ENCODE measurements around the gene KRIT1.
"Not testable (repeated sequence)": the region's sequence is repeated elsewhere in the genome, so short reads cannot be mapped to it uniquely, and the experiment has no call there.

Gene KRIT1

DNA sequence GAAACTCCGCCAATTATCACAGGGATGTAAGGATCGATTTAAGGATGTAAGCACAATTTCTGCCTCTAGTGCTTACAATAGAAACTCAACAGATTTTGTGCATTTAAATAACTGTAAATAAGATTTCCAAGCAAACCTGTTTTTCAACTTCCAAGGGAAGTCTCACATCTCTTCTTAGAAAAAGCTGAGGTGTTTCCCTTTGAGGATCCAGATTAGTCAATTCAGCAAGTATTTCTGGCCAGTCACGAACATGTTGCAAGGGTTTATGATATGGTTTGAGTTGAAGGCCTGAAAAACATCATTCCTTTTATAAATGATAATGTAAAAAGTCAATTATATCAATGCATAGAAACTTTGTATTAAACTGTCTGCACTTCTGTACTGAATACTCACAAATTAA lies 23.9 kb downstream of the KRIT1 start:
- TF ChIP-seq ZNF274 (IDR thresholded peaks at IDR 0.05; ENCODE audit: low read depth, low read length) = no peak
- H3K4me3 ChIP-seq (ENCODE audit: low read length) = no peak overlapping the region

- TF ChIP-seq ZNF274 (IDR thresholded peaks at IDR 0.05; ENCODE audit: low read depth, low read length) = no peak
- H3K4me3 ChIP-seq (ENCODE audit: low read length) = no peak overlapping the region
These were observed 39.0 kb downstream of the KRIT1 start for GRCh38 chr7:92206672-92207071.

GRCh38 chr7:92205987-92206386 lies 39.7 kb downstream of the KRIT1 start:
- TF ChIP-seq ZNF274 (IDR thresholded peaks at IDR 0.05; ENCODE audit: low read depth, low read length) = no peak
- no peak overlapping the region for H3K4me3 ChIP-seq (ENCODE audit: low read length)

- H3K4me3 ChIP-seq (ENCODE audit: low read length) = no peak overlapping the region
- no peak for TF ChIP-seq ZNF274 (IDR thresholded peaks at IDR 0.05; ENCODE audit: low read depth, low read length)
These were observed 44.9 kb downstream of the KRIT1 start for GRCh38 chr7:92200791-92201190.

GRCh38 chr7:92192326-92192725 lies 53.4 kb downstream of the KRIT1 start:
- no peak for TF ChIP-seq ZNF274 (IDR thresholded peaks at IDR 0.05; ENCODE audit: low read depth, low read length)
- H3K4me3 ChIP-seq (ENCODE audit: low read length) = no peak overlapping the region

DNA sequence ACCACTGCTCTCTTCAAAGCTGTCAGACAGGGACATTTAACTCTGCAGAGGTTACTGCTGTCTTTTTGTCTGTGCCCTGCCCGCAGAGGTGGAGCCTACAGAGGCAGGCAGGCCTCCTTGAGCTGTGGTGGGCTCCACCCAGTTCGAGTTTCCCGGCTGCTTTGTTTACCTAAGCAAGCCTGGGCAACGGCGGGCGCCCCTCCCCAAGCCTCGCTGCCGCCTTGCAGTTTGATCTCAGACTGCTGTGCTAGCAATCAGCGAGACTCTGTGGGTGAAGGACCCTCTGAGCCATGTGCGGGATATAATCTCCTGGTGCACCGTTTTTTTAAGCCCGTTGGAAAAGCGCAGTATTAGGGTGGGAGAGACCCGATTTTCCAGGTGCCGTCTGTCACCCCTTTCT lies 56.5 kb downstream of the KRIT1 start:
- H3K4me3 ChIP-seq (ENCODE audit: low read length) = not testable (repeated sequence)

- not testable (repeated sequence) for H3K4me3 ChIP-seq (ENCODE audit: low read length)
These were observed 61.4 kb downstream of the KRIT1 start for GRCh38 chr7:92184294-92184693.

DNA sequence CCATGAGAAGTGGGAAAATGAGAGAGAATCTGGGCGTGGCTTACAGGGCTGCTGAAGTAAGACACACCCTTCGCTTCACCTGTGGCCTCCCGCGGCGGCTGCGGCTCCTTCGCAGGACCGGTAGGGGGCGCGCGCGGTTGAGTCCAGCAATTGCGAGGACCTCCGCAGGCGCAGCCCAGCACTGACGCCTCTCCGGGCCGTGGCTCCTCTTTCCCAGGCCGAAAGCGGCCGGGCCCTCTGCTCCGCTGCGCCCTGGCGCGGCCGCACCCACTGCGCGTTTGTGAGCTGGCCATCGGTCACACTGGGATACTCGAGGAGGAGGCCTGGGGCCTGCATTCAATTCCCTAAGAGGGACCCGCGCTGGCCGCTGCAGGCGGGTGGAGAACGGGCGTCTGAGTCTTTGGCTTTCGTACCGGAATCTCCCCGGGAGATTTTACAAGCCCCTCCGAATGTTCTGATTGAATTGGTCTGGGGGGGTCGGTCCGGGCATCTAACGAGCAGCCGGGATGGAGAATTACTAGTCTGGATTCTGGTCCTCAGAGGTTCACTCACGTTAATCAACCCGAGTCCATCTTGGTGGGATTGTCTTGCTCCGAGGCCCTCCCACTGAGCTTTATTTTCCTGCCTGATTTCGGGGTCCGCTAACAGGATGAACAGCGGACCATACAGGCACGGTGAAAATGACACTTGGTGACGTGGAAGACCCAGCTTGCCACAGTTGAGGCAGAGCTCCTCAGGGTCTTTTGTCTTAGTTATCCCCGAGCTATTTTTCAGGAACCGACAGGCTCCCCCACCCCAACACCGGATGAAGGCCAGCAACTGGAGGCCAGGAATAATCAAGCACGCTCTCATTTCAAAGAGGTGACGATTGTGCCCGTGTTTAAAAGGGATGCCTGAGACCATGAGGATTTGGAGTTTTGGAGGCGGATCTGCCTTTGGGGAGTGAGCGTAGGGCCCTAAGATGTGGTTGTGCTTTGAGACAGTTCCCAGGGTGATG lies 66.5 kb downstream of the KRIT1 start, which contains the start of gene LRRD1:
LRRD1 (minus strand) TSS at position 215 of the 997 bp plus-strand sequence. CDS start 13,940 bp downstream, outside the sequence.
- peak within 1 kb of the TSS; percentile 39; the same call in 1 of the 2 replicates for H3K4me3 ChIP-seq (ENCODE audit: low read length)
- no peak for TF ChIP-seq ZNF274 (IDR thresholded peaks at IDR 0.05; ENCODE audit: low read depth, low read length)

DNA sequence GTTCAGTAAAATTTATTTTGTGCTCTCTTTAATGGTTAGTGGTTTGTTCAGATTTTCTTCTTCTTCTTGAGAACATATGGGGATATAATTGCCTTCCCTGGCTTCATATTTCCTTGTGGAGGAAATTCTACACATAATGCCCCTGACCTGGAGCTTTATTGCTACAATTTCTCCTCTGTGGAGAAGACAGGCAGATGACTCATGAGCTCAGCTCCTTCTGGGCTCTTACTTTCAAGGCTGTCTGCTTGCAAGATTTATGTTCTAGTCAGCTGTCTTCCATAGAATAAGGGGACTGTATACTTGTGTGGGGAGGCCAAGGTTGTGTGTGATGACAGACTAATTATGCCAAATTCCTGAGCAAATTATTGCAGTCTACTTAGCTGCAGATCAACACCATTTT lies 68.4 kb downstream of the KRIT1 start:
- no peak overlapping the region for H3K4me3 ChIP-seq (ENCODE audit: low read length)
- TF ChIP-seq ZNF274 (IDR thresholded peaks at IDR 0.05; ENCODE audit: low read depth, low read length) = no peak

DNA sequence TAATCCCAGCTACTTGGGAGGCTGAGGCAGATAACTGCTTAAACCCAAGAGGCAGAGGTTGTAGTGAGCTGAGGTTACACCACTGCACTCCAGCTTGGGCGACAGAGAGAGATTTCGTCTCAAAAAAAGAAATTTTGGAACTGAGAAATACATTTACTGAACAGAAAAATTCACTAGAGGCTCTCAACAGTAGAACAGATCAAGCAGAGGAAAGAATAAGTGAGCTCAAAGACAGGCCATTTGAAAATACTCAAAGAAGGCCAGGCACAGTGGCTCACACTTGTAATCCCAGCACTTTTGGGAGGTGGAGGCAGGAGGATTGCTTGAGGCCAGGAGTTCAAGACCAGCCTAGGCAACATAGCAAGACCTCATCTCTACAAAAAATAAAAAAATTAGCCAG lies 76.2 kb downstream of the KRIT1 start:
- H3K4me3 ChIP-seq (ENCODE audit: low read length) = not testable (repeated sequence)

DNA sequence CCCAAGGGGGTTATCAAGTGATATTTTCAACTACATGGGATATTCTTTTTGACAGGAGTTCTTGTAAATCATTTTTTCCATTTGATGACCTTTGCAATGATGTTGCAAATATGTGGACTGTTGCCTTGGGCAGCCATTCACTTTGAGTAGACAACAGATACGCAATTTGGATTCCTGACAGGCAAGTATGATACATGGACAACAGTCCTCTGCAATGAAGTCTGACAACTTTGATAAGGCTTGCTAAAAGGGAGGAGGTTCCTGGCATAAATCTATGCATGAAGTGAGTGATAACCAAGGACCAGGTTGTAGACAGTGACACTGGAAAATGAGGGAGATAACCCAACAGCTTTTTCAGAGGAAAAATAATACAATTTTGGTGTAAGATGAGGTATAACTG lies 84.4 kb downstream of the KRIT1 start:
- no peak overlapping the region for H3K4me3 ChIP-seq (ENCODE audit: low read length)
- TF ChIP-seq ZNF274 (IDR thresholded peaks at IDR 0.05; ENCODE audit: low read depth, low read length) = no peak

- TF ChIP-seq ZNF274 (IDR thresholded peaks at IDR 0.05; ENCODE audit: low read depth, low read length) = no peak
- H3K4me3 ChIP-seq (ENCODE audit: low read length) = no peak overlapping the region
These were observed 86.8 kb downstream of the KRIT1 start for GRCh38 chr7:92158660-92159575.

- H3K4me3 ChIP-seq (ENCODE audit: low read length) = no peak overlapping the region
- no peak for TF ChIP-seq ZNF274 (IDR thresholded peaks at IDR 0.05; ENCODE audit: low read depth, low read length)
These were observed 88.7 kb downstream of the KRIT1 start for GRCh38 chr7:92156990-92157389.

DNA sequence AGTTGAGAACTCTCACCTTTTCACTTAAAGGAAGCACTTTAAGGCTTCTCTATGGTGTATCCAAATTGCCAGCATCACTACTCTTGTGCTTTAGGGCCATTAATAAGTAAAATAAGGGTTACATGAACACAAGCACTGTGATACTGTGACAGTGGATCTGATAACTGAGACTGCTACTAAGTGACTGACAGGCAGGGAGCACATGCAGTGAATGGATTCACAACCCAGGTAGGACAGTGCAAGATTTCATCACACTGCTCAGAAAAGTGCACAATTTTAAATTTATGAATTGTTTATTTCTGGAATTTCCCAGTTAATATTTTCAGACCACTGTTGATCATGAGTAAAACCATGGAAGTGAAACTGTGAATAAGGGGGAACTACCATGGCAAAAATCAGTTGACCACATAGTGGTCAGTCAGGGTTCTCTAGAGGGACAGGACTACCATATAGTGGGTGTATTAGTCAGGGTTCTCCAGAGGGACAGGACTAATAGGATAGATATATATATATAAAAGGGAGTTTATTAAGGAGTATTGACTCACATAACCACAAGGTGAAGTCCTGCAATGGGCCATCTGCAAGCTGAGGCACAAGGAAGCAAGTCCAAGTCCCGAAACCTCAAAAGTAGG lies 90.5 kb downstream of the KRIT1 start:
- TF ChIP-seq ZNF274 (IDR thresholded peaks at IDR 0.05; ENCODE audit: low read depth, low read length) = no peak
- no peak overlapping the region for H3K4me3 ChIP-seq (ENCODE audit: low read length)

All from GM08714 (cell line).